HFFc6 (cell line): ENCODE data around the gene ARHGEF18. TPM values are rescaled to one million over a fixed set of nuclear protein-coding genes. Genes with fewer than 3 reads are reported as not detected.
"Not testable (repeated sequence)": the region's sequence is repeated elsewhere in the genome, so short reads cannot be mapped to it uniquely, and the experiment has no call there.

Source experiments
- DNase-seq: peaks from one replicate; pipeline ENCODE4 v3.0.0-alpha.2; 2018
- H3K27ac Mint-ChIP-seq: 2 replicates; pipeline ENCODE4 v1.8.0; 2020; ENCODE audit warnings: mild to moderate bottlenecking, mixed read lengths
- H3K27me3 Mint-ChIP-seq: 2 replicates; pipeline ENCODE4 v1.8.0; 2021; ENCODE audit warnings: mild to moderate bottlenecking, moderate library complexity, mixed read lengths; ENCODE audit not compliant: insufficient read depth
- H3K36me3 Mint-ChIP-seq: 2 replicates; pipeline ENCODE4 v1.8.0; 2021; ENCODE audit warnings: low read depth, mixed read lengths
- H3K4me1 Mint-ChIP-seq: 2 replicates; pipeline ENCODE4 v1.8.0; 2020; ENCODE audit warnings: low read depth, mixed read lengths
- H3K4me3 Mint-ChIP-seq: 2 replicates; pipeline ENCODE4 v1.8.0; 2020; ENCODE audit warnings: mild to moderate bottlenecking, moderate library complexity, mixed read lengths
- H3K9me3 Mint-ChIP-seq: 2 replicates; pipeline ENCODE4 v1.8.0; 2020; ENCODE audit warnings: mild to moderate bottlenecking, mixed read lengths
- total RNA-seq, 6 experiments: library from RNA; stranded (reverse); fragmentation: NEBNext Ultra II Directional; extraction: Animal tissue kit (Norgen Biotek cat#: 25700); gene quantifications; 2 replicates in 1 of 6; 3 replicates in 5 of 6; pipeline ENCODE4 v1.2.3, GENCODE V29; 2021
- TF ChIP-seq, protein P1 (sequence below): fragments of 200-600 bp; sonication (generic); IDR thresholded peaks from 2 replicates; pipeline ENCODE4 v1.5.0; 2021; ENCODE audit warnings: antibody characterized with exemption, mild to moderate bottlenecking

Gene ARHGEF18
- total RNA-seq, 6 experiments from 2014 or later, result 32.1 to 39.8 (median 35.7) TPM

DNA sequence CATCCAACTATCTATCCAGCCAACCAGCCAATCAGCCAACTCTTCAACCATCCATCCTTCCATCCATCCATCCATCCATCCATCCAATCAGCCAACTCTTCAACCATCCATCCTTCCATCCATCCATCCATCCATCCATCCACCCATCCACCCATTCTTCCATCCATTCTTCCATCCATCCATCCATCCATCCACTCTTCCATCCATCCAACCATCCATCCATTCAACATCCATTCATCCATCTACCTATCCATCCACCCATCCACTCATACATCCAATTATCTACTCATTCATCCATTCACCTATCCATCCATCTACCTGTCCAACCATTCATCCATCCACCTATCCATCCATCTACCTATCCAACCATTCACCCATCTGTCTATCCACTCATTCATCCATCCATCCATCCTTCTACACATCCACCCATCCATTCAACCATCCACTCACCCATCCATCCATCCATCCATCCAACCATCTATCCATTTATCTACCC, 9.4 kb downstream of the ARHGEF18 start:
- TF ChIP-seq, protein P1, sequence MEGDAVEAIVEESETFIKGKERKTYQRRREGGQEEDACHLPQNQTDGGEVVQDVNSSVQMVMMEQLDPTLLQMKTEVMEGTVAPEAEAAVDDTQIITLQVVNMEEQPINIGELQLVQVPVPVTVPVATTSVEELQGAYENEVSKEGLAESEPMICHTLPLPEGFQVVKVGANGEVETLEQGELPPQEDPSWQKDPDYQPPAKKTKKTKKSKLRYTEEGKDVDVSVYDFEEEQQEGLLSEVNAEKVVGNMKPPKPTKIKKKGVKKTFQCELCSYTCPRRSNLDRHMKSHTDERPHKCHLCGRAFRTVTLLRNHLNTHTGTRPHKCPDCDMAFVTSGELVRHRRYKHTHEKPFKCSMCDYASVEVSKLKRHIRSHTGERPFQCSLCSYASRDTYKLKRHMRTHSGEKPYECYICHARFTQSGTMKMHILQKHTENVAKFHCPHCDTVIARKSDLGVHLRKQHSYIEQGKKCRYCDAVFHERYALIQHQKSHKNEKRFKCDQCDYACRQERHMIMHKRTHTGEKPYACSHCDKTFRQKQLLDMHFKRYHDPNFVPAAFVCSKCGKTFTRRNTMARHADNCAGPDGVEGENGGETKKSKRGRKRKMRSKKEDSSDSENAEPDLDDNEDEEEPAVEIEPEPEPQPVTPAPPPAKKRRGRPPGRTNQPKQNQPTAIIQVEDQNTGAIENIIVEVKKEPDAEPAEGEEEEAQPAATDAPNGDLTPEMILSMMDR, result no peak
- Mint-ChIP-seq H3K4me1 (peaks cover 18% of the 10 kb centered on the region), H3K36me3 (no peaks in the 10 kb centered on the region; the same call in 1 of the 2 replicates), H3K9me3 (no peaks in the 10 kb centered on the region; the same call in 1 of the 2 replicates), H3K27me3 (peaks cover 24% of the 10 kb centered on the region), H3K27ac (no peak overlapping the region), H3K4me3 (no peak overlapping the region)
- DNase-seq, result no peak

DNA sequence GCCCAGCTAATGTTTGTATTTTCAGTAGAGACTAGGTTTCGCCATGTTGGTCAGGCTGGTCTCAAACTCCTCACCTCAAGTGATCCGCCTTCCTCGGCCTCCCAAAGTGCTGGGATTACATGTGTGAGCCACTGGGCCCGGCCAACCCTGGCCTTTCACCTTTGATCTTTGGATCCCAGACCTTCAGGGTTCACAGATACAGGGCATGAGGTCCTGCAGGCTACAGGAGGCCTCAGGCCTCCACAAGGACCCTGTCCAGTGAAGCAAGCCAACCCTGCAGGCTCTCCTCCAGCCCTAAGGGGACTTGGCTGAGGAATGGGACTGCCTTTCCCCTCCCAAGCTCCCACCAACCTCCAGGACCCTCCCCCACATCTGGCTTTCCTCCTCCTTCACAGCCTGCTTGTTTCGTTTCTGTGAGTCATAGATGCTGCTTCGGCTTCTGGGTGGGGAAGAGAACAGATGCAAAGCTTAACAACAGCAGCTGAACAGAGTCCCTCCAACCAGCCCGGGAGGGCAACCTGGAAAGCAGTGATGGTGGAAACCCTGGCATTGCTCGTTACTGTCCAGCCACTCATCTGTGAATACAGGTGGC, 11.8 kb downstream of the ARHGEF18 start:
- TF ChIP-seq, protein P1, result no peak
- 0 out of 2 replicates have a peak, but pooled peaks cover 5% of the 10 kb centered on the region for H3K4me1 Mint-ChIP-seq
- no peak overlapping the region for H3K4me3 Mint-ChIP-seq
- no peaks in the 10 kb centered on the region; the same call in 1 of the 2 replicates for H3K36me3 Mint-ChIP-seq
- no peaks in the 10 kb centered on the region; the same call in 1 of the 2 replicates for H3K9me3 Mint-ChIP-seq
- DNase-seq, result no peak
- H3K27me3 Mint-ChIP-seq, result peaks cover 40% of the 10 kb centered on the region
- no peak overlapping the region for H3K27ac Mint-ChIP-seq

DNA sequence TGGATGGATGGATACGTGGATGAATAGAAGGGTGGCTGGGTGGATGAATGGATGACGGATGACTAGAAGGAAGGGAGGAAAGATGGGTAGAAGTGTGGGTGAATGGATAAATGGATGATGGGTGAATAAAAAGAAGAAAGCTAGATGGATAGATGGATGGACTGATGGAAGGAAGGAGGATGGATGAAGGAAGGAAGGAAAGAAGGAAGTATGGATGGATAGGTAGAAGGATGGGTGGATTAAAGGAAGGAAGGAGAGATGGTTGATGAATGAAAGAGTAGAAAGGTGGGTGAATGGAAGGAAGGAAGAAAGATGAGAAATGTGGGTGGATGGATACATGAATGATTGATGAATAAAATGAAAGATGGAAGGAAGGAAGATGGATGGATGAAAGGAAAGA, 14.5 kb downstream of the ARHGEF18 start:
- Mint-ChIP-seq H3K27ac (no peak overlapping the region), H3K36me3 (no peaks in the 10 kb centered on the region; the same call in 1 of the 2 replicates), H3K4me1 (peaks cover 6% of the 10 kb centered on the region; the same call in 1 of the 2 replicates), H3K27me3 (peaks cover 36% of the 10 kb centered on the region), H3K4me3 (no peak overlapping the region), H3K9me3 (no peaks in the 10 kb centered on the region; the same call in 1 of the 2 replicates)
- DNase-seq, result no peak
- TF ChIP-seq, protein P1, result no peak

DNA sequence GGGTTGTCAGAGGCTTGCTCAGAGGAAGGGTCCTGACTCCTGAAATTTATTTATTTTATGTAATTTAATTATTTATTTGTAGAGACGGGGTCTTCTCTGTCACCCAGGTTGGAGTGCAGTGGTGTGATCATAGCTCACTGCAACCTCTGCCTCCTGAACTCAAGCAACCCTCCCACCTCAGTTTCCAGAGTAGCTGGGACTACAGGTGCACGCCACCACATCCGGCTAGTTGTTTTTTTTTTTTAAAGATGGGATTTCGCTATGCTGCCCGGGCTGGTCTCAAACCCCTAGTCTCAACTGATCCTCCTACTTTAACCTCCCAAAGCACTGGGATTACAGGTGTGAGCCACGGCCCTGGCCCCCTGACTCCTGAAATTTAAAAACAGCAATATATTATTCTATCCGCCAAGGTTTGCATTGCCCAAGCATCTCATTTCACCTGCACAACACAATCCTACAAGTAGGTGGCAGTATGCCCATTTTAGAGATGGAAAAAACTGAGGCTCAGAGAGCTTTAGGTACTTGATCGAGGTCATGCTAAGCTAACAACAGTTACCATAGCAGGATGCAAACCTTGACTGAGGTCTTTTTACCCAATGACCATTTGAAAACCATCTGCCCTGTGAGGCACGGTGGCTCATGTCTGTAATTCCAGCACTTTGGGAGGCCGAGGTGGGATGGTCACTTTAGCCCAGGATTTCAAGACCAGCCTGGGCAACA, 18.1 kb downstream of the ARHGEF18 start:
- Mint-ChIP-seq H3K36me3 (no peaks in the 10 kb centered on the region; the same call in 1 of the 2 replicates), H3K4me1 (peaks cover 12% of the 10 kb centered on the region), H3K27me3 (peaks cover 44% of the 10 kb centered on the region), H3K27ac (no peak overlapping the region), H3K4me3 (no peak overlapping the region), H3K9me3 (no peaks in the 10 kb centered on the region; the same call in 1 of the 2 replicates)
- TF ChIP-seq, protein P1, result peak; percentile 67
- DNase-seq, result peak; percentile 16

DNA sequence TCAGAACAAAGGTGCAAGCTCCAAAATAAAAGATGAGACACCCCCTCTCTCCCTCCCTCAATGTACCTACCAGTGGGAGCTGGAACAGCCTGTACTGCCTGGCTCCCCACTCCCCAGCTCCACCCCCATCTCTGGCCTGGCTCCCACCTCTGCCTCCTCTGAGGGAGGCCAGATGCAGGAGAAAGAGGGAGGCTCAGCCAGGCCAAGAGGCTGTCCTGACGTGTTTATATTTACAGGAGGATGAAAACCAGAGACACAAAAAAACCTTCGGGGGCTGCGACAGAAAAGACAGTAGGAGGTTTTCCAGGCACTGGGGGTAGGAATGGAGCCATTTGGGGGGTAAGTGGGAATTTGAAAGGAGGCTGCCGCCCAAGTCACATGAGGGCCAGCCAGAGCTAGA, 19.7 kb downstream of the ARHGEF18 start:
- no peak for DNase-seq
- TF ChIP-seq, protein P1, result no peak
- Mint-ChIP-seq H3K27me3 (peaks cover 35% of the 10 kb centered on the region), H3K4me1 (peaks cover 12% of the 10 kb centered on the region), H3K4me3 (peak overlapping the region; percentile 43; the same call in 1 of the 2 replicates), H3K27ac (peak overlapping the region; percentile 83), H3K9me3 (no peaks in the 10 kb centered on the region), H3K36me3 (no peaks in the 10 kb centered on the region)

DNA sequence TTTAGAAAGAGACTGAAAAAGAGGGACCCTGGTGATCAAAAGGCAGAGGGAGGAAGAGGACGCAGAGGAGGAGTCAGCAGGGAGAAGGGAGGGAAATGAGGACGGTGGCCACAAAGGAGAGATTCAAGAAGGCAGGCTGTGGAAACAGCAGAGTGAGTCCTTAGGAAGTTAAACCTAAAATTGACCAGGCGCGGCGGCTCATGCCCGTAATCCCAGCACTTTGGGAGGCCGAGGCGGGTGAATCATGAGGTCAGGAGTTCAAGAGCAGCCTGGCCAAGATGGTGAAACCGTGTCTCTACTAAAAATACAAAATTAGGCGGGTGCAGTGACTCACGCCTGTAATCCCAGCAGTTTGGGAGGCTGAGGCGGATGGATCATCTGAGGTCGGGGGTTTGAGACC, 20.1 kb downstream of the ARHGEF18 start:
- peak; percentile 73 for DNase-seq
- not testable (repeated sequence) for H3K9me3 Mint-ChIP-seq, H3K36me3 Mint-ChIP-seq
- H3K27me3 Mint-ChIP-seq, result peaks cover 33% of the 10 kb centered on the region
- peak overlapping the region; percentile 83 for H3K27ac Mint-ChIP-seq
- peaks cover 12% of the 10 kb centered on the region for H3K4me1 Mint-ChIP-seq
- peak overlapping the region; percentile 43; the same call in 1 of the 2 replicates for H3K4me3 Mint-ChIP-seq
